SK-N-SH (cell line): ENCODE results near the gene SFI1. TPM values are rescaled to one million over a fixed set of nuclear protein-coding genes. Genes with fewer than 3 reads are reported as not detected.
"Not testable (repeated sequence)": the region's sequence is repeated elsewhere in the genome, so short reads cannot be mapped to it uniquely, and the experiment has no call there.

Source experiments
- CTCF ChIA-PET: fragments of 300-600, 350-600 bp; formaldehyde crosslinking; extraction: SDS; loops from one replicate; lab custom pipeline; 2021; lab: Yijun Ruan, JAX
- POLR2A ChIA-PET: fragments of 350-600 bp; sonication (Branson Sonifier 250); formaldehyde crosslinking; extraction: SDS; loops from one replicate; lab custom pipeline; 2020; ENCODE audit warnings: antibody characterized with exemption, inconsistent platforms; lab: Yijun Ruan, JAX
- DNase-seq: peaks from one replicate; pipeline ENCODE4 v3.0.0; 2012
- H2AFZ ChIP-seq: fragments of 200-600 bp; sonication (generic); 2 replicates; pipeline ENCODE4 v1.8.1; 2016; ENCODE audit warnings: antibody characterized with exemption, mild to moderate bottlenecking, low read depth
- H3F3A ChIP-seq: fragments of 200-600 bp; sonication (generic); replicated peaks from 2 replicates; pipeline ENCODE3; 2016; ENCODE audit warnings: antibody characterized with exemption, mild to moderate bottlenecking; ENCODE audit not compliant: insufficient read depth
- H3K27ac ChIP-seq, 2 experiments: fragments of 200-500 bp in 1 of 2; fragments of 200-600 bp in 1 of 2; sonication (Bioruptor generic) in 1 of 2; sonication (generic), shearing (Covaris generic) in 1 of 2; 2 replicates each; pipeline versions ENCODE4 v1.5.1 to v1.6.1; 2014 to 2016; ENCODE audit warnings: low read depth in 2 of 2, inconsistent platforms in 1 of 2, low read length in 1 of 2, mild to moderate bottlenecking in 1 of 2, mixed read lengths in 1 of 2
- H3K27me3 ChIP-seq: fragments of 200-600 bp; sonication (generic), shearing (Covaris generic); 2 replicates; pipeline ENCODE4 v1.6.1; 2016; ENCODE audit warnings: mixed run types; ENCODE audit not compliant: insufficient read depth
- H3K36me3 ChIP-seq, 2 experiments: fragments of 200-500 bp in 1 of 2; fragments of 200-600 bp in 1 of 2; sonication (Bioruptor generic) in 1 of 2; sonication (generic) in 1 of 2; replicated peaks in 1 of 2; 2 replicates each; pipeline versions ENCODE3 to v1.5.1; 2014 to 2016; ENCODE audit warnings: low read length in 1 of 2, mild to moderate bottlenecking in 1 of 2; ENCODE audit not compliant: insufficient read depth in 2 of 2, control insufficient read depth in 1 of 2
- H3K4me1 ChIP-seq, 2 experiments: fragments of 200-500 bp in 1 of 2; fragments of 200-600 bp in 1 of 2; sonication (Bioruptor generic) in 1 of 2; sonication (generic), shearing (Covaris generic) in 1 of 2; 2 replicates each; pipeline versions ENCODE4 v1.5.1 to v1.6.1; 2014 to 2016; ENCODE audit warnings: low read depth in 1 of 2, low read length in 1 of 2, mixed run types in 1 of 2; ENCODE audit not compliant: insufficient read depth in 2 of 2, control insufficient read depth in 1 of 2
- H3K4me2 ChIP-seq: fragments of 200-600 bp; sonication (generic), shearing (Covaris generic); 2 replicates; pipeline ENCODE4 v1.6.1; 2017; ENCODE audit warnings: mixed run types
- H3K4me3 ChIP-seq, 2 experiments: fragments of 200-500 bp in 1 of 2; fragments of 200-600 bp in 1 of 2; sonication (Bioruptor generic) in 1 of 2; sonication (generic), shearing (Covaris generic) in 1 of 2; 2 replicates each; pipeline versions ENCODE4 v1.5.1 to v1.8.1; 2014 to 2016; ENCODE audit warnings: low read depth in 2 of 2, inconsistent platforms in 1 of 2, low read length in 1 of 2, mild to moderate bottlenecking in 1 of 2, mixed read lengths in 1 of 2, moderate library complexity in 1 of 2
- H3K79me2 ChIP-seq: fragments of 200-600 bp; sonication (generic); 2 replicates; pipeline ENCODE4 v1.8.1; 2017; ENCODE audit warnings: mild to moderate bottlenecking; ENCODE audit not compliant: insufficient read depth
- H3K9ac ChIP-seq: fragments of 200-600 bp; sonication (generic); 2 replicates; pipeline ENCODE4 v1.6.1; 2017; ENCODE audit warnings: mixed run types
- H3K9me2 ChIP-seq: fragments of 200-600 bp; sonication (generic); 2 replicates; pipeline ENCODE4 v1.6.1; 2017; ENCODE audit warnings: mixed run types
- H3K9me3 ChIP-seq: fragments of 200-600 bp; sonication (generic); 2 replicates; pipeline ENCODE4 v1.6.1; 2017; ENCODE audit warnings: mixed run types, mild to moderate bottlenecking, moderate library complexity
- H4K20me1 ChIP-seq: fragments of 200-600 bp; sonication (generic); 2 replicates; pipeline ENCODE4 v1.6.1; 2017; ENCODE audit warnings: mild to moderate bottlenecking, mixed run types; ENCODE audit not compliant: insufficient read depth
- CTCF ChIP-seq: fragments of 200-600 bp; sonication (generic); IDR thresholded peaks from 2 replicates; pipeline ENCODE4 v1.6.1; 2017; ENCODE audit warnings: antibody characterized with exemption, mild to moderate bottlenecking, moderate library complexity
- EZH2phosphoT487 ChIP-seq: fragments of 200-600 bp; sonication (generic); IDR thresholded peaks from 2 replicates; pipeline ENCODE4 v1.6.1; 2017; ENCODE audit warnings: low read depth, mixed run types, mild to moderate bottlenecking, antibody characterized with exemption, moderate library complexity, borderline replicate concordance
- GABPA ChIP-seq: IDR thresholded peaks from 2 replicates; pipeline ENCODE4 v1.4.0; 2012; ENCODE audit warnings: low read depth, mild to moderate bottlenecking
- GATA2 ChIP-seq: sonication (generic); formaldehyde crosslinking; IDR thresholded peaks from 2 replicates; pipeline ENCODE4 v1.5.0; 2020; ENCODE audit warnings: mild to moderate bottlenecking, missing genetic modification reagents
- JUND ChIP-seq: IDR thresholded peaks from 2 replicates; pipeline ENCODE4 v1.4.0; 2012
- MAX ChIP-seq: IDR thresholded peaks from 2 replicates; pipeline ENCODE4 v1.4.0; 2012; ENCODE audit warnings: low read depth
- PBX3 ChIP-seq: IDR thresholded peaks from 2 replicates; pipeline ENCODE4; 2012
- RCOR1 ChIP-seq: fragments of 150-350 bp; IDR thresholded peaks from 2 replicates; pipeline ENCODE4 v1.6.1; 2017; ENCODE audit warnings: antibody characterized with exemption, low read length
- REST ChIP-seq: IDR thresholded peaks from 2 replicates; pipeline ENCODE4 v1.6.1; 2012; ENCODE audit warnings: mild to moderate bottlenecking, low read depth, low read length, moderate library complexity
- RXRA ChIP-seq: IDR thresholded peaks from 2 replicates; pipeline ENCODE4 v1.4.0; 2012; ENCODE audit warnings: low read depth, mild to moderate bottlenecking, borderline replicate concordance
- USF1 ChIP-seq: IDR thresholded peaks from 2 replicates; pipeline ENCODE4 v1.4.0; 2012; ENCODE audit warnings: low read depth, borderline replicate concordance
- whole genome bisulfite sequencing: methylation state at CpG from one replicate; pipeline ENCODE4 v1.1.6; 2017; ENCODE audit warnings: low lambda C conversion rate; 5-methylcytosine and 5-hydroxymethylcytosine counted together
- polyA plus RNA-seq, 3 experiments: library from polyadenylated mRNA; depleted of rRNA; stranded (reverse); fragments of >200 nt; gene quantifications; 2 replicates each; pipeline ENCODE4 v1.2.3, GENCODE V29; 2012
- TF ChIP-seq, protein P1 (sequence below): fragments of 150-350 bp; IDR thresholded peaks from 2 replicates; pipeline ENCODE4 v1.6.1; 2016; ENCODE audit warnings: mild to moderate bottlenecking, low read depth, low read length

Gene SFI1
- polyA plus RNA-seq, 1 of the 3 experiments (the other 2 are of a cell fraction): 24.7 TPM

- no peak for TF ChIP-seq USF1
Measured at GRCh38 chr22:31588970-31589675, 92.8 kb downstream of the SFI1 start (continued).

GRCh38 chr22:31590161-31590560, 93.8 kb downstream of the SFI1 start:
- H3F3A ChIP-seq, H3K27ac ChIP-seq, H3K4me1 ChIP-seq, DNase-seq, H3K9ac ChIP-seq, H3K27me3 ChIP-seq, H4K20me1 ChIP-seq, H3K79me2 ChIP-seq, POLR2A ChIA-PET, CTCF ChIA-PET, H3K4me2 ChIP-seq, H2AFZ ChIP-seq, H3K4me3 ChIP-seq, H3K9me2 ChIP-seq, H3K9me3 ChIP-seq: not testable (repeated sequence)
- peaks cover 24 to 29% of the 10 kb centered on the region in 2 experiments for H3K36me3 ChIP-seq
- WGBS: no CpG with 5 or more reads among the region's 2 CpGs

DNA sequence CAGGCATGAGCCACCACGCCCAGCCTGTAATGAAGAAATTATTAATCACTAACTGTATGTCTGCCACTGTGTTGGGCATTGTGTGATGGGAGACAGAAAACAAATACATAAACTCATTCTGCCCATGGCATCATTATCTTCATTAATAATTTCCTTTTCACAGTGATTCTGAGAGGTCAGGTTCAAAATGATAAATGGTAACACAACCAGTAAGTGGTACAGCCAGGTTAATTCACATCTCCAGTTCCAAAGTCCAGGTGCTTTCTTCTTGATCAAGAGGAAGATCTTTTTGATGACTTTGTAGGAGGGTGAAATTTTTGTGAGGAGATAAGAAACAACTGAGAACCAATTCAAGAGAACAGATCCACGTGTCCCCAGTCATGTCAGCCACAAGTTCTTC, 98.9 kb downstream of the SFI1 start:
- H3K4me2 ChIP-seq: no peak overlapping the region
- H3K27me3 ChIP-seq: no peaks in the 10 kb centered on the region
- H3K79me2 ChIP-seq: no peaks in the 10 kb centered on the region
- H3K4me3 ChIP-seq: no peak overlapping the region
- H3K27ac ChIP-seq: no peak overlapping the region
- CTCF ChIA-PET: no interaction called here
- H3K4me1 ChIP-seq: peaks cover under 1 to 4% of the 10 kb centered on the region in 2 experiments; a peak in 1 of 4 replicates
- H3K9me2 ChIP-seq: no peaks in the 10 kb centered on the region
- DNase-seq: no peak
- POLR2A ChIA-PET: no interaction called here
- no peak overlapping the region for H3K9ac ChIP-seq
- H3F3A ChIP-seq: no peaks in the 10 kb centered on the region
- H3K36me3 ChIP-seq: no peaks in the 10 kb centered on the region
- no peak overlapping the region for H2AFZ ChIP-seq
- H4K20me1 ChIP-seq: no peaks in the 10 kb centered on the region
- 94% methylated on average over 2 of the region's 2 CpGs for WGBS
- H3K9me3 ChIP-seq: no peaks in the 10 kb centered on the region
- TF ChIP-seq RCOR1: no peak
- no peak for TF ChIP-seq MAX
- no peak for TF ChIP-seq GATA2 (CRISPR knock-in tag)
- TF ChIP-seq PBX3: no peak
- no peak for TF ChIP-seq RXRA
- TF ChIP-seq REST: no peak
- TF ChIP-seq, protein P1, sequence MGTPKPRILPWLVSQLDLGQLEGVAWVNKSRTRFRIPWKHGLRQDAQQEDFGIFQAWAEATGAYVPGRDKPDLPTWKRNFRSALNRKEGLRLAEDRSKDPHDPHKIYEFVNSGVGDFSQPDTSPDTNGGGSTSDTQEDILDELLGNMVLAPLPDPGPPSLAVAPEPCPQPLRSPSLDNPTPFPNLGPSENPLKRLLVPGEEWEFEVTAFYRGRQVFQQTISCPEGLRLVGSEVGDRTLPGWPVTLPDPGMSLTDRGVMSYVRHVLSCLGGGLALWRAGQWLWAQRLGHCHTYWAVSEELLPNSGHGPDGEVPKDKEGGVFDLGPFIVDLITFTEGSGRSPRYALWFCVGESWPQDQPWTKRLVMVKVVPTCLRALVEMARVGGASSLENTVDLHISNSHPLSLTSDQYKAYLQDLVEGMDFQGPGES: no peak
- no peak for TF ChIP-seq USF1
- no peak for TF ChIP-seq JUND
- no peak for TF ChIP-seq GABPA
- no peak for TF ChIP-seq EZH2phosphoT487
- TF ChIP-seq CTCF: no peak
